ENCODE data around the gene TCF4. TPM values are rescaled to one million over a fixed set of nuclear protein-coding genes. Genes with fewer than 3 reads are reported as not detected.
A peak's percentile ranks its signal among the peaks of the same experiment; 100 is the strongest.

Gene TCF4
- total RNA-seq, 1 donor from 2014 or later = 77.3 TPM

GRCh38 chr18:55511277-55511676, 76.7 kb downstream of the TCF4 start:
- no peaks in the 10 kb centered on the region for H3K27me3 Mint-ChIP-seq (ENCODE audit: unreplicated experiment)
- no peak overlapping the region for H3K4me3 Mint-ChIP-seq (ENCODE audit: unreplicated experiment)

GRCh38 chr18:55510809-55511208, 77.2 kb downstream of the TCF4 start:
- Mint-ChIP-seq H3K27me3 (ENCODE audit: unreplicated experiment) (no peaks in the 10 kb centered on the region), H3K27ac (ENCODE audit: unreplicated experiment) (peak overlapping the region; percentile 93), H3K4me3 (ENCODE audit: unreplicated experiment) (peak overlapping the region; percentile 63)

More at GRCh38 chr18:55511277-55511676, 76.7 kb downstream of the TCF4 start:
- Mint-ChIP-seq H3K4me1 (ENCODE audit: unreplicated experiment) (peaks cover 27% of the 10 kb centered on the region), H3K27ac (ENCODE audit: unreplicated experiment) (peak overlapping the region; percentile 93), H3K36me3 (ENCODE audit: unreplicated experiment) (no peaks in the 10 kb centered on the region), H3K9me3 (ENCODE audit: unreplicated experiment) (no peaks in the 10 kb centered on the region)
- no peak for TF ChIP-seq CTCF (IDR thresholded peaks at IDR 0.05)
- no peak for DNase-seq (ENCODE audit: extremely low spot score, unreplicated experiment)

GRCh38 chr18:55509631-55510324, 78.2 kb downstream of the TCF4 start:
- peaks cover 27% of the 10 kb centered on the region for H3K4me1 Mint-ChIP-seq (ENCODE audit: unreplicated experiment)
- H3K9me3 Mint-ChIP-seq (ENCODE audit: unreplicated experiment) = no peaks in the 10 kb centered on the region
- no peaks in the 10 kb centered on the region for H3K36me3 Mint-ChIP-seq (ENCODE audit: unreplicated experiment)
- H3K4me3 Mint-ChIP-seq (ENCODE audit: unreplicated experiment) = peak overlapping the region; percentile 63
- no peak for TF ChIP-seq CTCF (IDR thresholded peaks at IDR 0.05)
- no peaks in the 10 kb centered on the region for H3K27me3 Mint-ChIP-seq (ENCODE audit: unreplicated experiment)
- peak overlapping the region; percentile 93 for H3K27ac Mint-ChIP-seq (ENCODE audit: unreplicated experiment)
- DNase-seq (ENCODE audit: extremely low spot score, unreplicated experiment) = no peak

More at GRCh38 chr18:55510809-55511208, 77.2 kb downstream of the TCF4 start:
- H3K4me1 Mint-ChIP-seq (ENCODE audit: unreplicated experiment) = peaks cover 27% of the 10 kb centered on the region
- no peaks in the 10 kb centered on the region for H3K36me3 Mint-ChIP-seq (ENCODE audit: unreplicated experiment)
- no peaks in the 10 kb centered on the region for H3K9me3 Mint-ChIP-seq (ENCODE audit: unreplicated experiment)
- TF ChIP-seq CTCF (IDR thresholded peaks at IDR 0.05) = no peak
- no peak for DNase-seq (ENCODE audit: extremely low spot score, unreplicated experiment)

GRCh38 chr18:55508651-55509050, 79.3 kb downstream of the TCF4 start:
- Mint-ChIP-seq H3K4me1 (ENCODE audit: unreplicated experiment) (peaks cover 27% of the 10 kb centered on the region), H3K27me3 (ENCODE audit: unreplicated experiment) (no peaks in the 10 kb centered on the region), H3K27ac (ENCODE audit: unreplicated experiment) (no peak overlapping the region), H3K4me3 (ENCODE audit: unreplicated experiment) (no peak overlapping the region), H3K36me3 (ENCODE audit: unreplicated experiment) (no peaks in the 10 kb centered on the region), H3K9me3 (ENCODE audit: unreplicated experiment) (no peaks in the 10 kb centered on the region)
- no peak for TF ChIP-seq CTCF (IDR thresholded peaks at IDR 0.05)
- DNase-seq (ENCODE audit: extremely low spot score, unreplicated experiment) = no peak

- no peak for DNase-seq (ENCODE audit: extremely low spot score, unreplicated experiment)
- H3K4me3 Mint-ChIP-seq (ENCODE audit: unreplicated experiment) = no peak overlapping the region
- no peaks in the 10 kb centered on the region for H3K27me3 Mint-ChIP-seq (ENCODE audit: unreplicated experiment)
- TF ChIP-seq CTCF (IDR thresholded peaks at IDR 0.05) = no peak
- H3K36me3 Mint-ChIP-seq (ENCODE audit: unreplicated experiment) = no peaks in the 10 kb centered on the region
- H3K27ac Mint-ChIP-seq (ENCODE audit: unreplicated experiment) = no peak overlapping the region
- no peaks in the 10 kb centered on the region for H3K9me3 Mint-ChIP-seq (ENCODE audit: unreplicated experiment)
- H3K4me1 Mint-ChIP-seq (ENCODE audit: unreplicated experiment) = peaks cover 37% of the 10 kb centered on the region
Measured at GRCh38 chr18:55506074-55506473, 81.9 kb downstream of the TCF4 start.

Measured in osteocyte (in vitro differentiated cells).